HTR-8/SVneo (cell line): ENCODE measurements around the gene MED7.
A peak's percentile ranks its signal among the peaks of the same experiment; 100 is the strongest.

ENCODE experiments used
- DNase-seq: peaks from one replicate; pipeline ENCODE4 v3.0.0; 2011; ENCODE audit warnings: low spot score, mixed read lengths; ENCODE audit not compliant: insufficient read length
- FAIRE-seq: peaks from 2 replicates; lab custom pipeline; 2011; peaks lifted over from hg19 to GRCh38; lab: Jason Lieb, UNC

The MED7 gene

GRCh38 chr5:157165261-157165660 lies 22.6 kb upstream of the MED7 start:
- FAIRE-seq, result no peak
- DNase-seq, result no peak

GRCh38 chr5:157164521-157164920 lies 21.9 kb upstream of the MED7 start:
- DNase-seq (no peak), FAIRE-seq (no peak)

GRCh38 chr5:157162919-157163510 lies 20.4 kb upstream of the MED7 start:
- FAIRE-seq (no peak), DNase-seq (no peak)

- DNase-seq (no peak), FAIRE-seq (no peak)
Observed at GRCh38 chr5:157161996-157162395, 19.3 kb upstream of the MED7 start.

GRCh38 chr5:157160001-157160400 lies 17.3 kb upstream of the MED7 start:
- DNase-seq (no peak), FAIRE-seq (no peak)

GRCh38 chr5:157159209-157159751 lies 16.6 kb upstream of the MED7 start:
- DNase-seq (no peak), FAIRE-seq (no peak)

- FAIRE-seq, result no peak
- DNase-seq, result no peak
Observed at GRCh38 chr5:157157293-157157891, 14.7 kb upstream of the MED7 start.

GRCh38 chr5:157155297-157155696 lies 12.6 kb upstream of the MED7 start:
- DNase-seq (no peak), FAIRE-seq (no peak)

GRCh38 chr5:157150995-157151394 lies 8.3 kb upstream of the MED7 start:
- DNase-seq (no peak), FAIRE-seq (no peak)

- FAIRE-seq, result no peak
- DNase-seq, result peak; percentile 65
Observed at GRCh38 chr5:157148734-157149615, 6.3 kb upstream of the MED7 start.

GRCh38 chr5:157143127-157143971 lies 684 bp upstream of the MED7 start:
- FAIRE-seq (no peak), DNase-seq (peak; percentile 61)

GRCh38 chr5:157137691-157138090 lies 5.0 kb downstream of the MED7 start:
- DNase-seq (no peak), FAIRE-seq (no peak)

- FAIRE-seq (no peak), DNase-seq (no peak)
Observed at GRCh38 chr5:157132281-157132612, 10.4 kb downstream of the MED7 start.

GRCh38 chr5:157130925-157131324 lies 11.7 kb downstream of the MED7 start:
- no peak for FAIRE-seq
- no peak for DNase-seq

GRCh38 chr5:157121709-157122108 lies 21.0 kb downstream of the MED7 start:
- FAIRE-seq, result no peak
- no peak for DNase-seq

GRCh38 chr5:157120102-157120501 lies 22.6 kb downstream of the MED7 start:
- FAIRE-seq (no peak), DNase-seq (no peak)

- DNase-seq (no peak), FAIRE-seq (no peak)
Observed at GRCh38 chr5:157116483-157116954, 26.1 kb downstream of the MED7 start.

- DNase-seq, result no peak
- no peak for FAIRE-seq
Observed at GRCh38 chr5:157115502-157115901, 27.2 kb downstream of the MED7 start.

- no peak for FAIRE-seq
- DNase-seq, result no peak
Observed at GRCh38 chr5:157115012-157115411, 27.7 kb downstream of the MED7 start.

GRCh38 chr5:157113002-157113401 lies 29.7 kb downstream of the MED7 start:
- FAIRE-seq (no peak), DNase-seq (no peak)
